ENCODE results near the gene SH2D3C.

SH2D3C gene

GRCh38 chr9:127693697-127694096, 84.8 kb downstream of the SH2D3C start:
- ChIA-PET POLR2A (no interaction called here), CTCF (interaction anchor here (0.6 kb wide), 1 partner anchor 115 kb away, joined by 3 read pairs; no protein-coding TSS in a partner anchor)
- TF ChIP-seq ZNF416 (tag by site-specific recombination; IDR thresholded peaks at IDR 0.05) (no peak), ZBTB21 (tag by site-specific recombination; IDR thresholded peaks at IDR 0.05) (no peak), PRDM1 (tag by site-specific recombination; IDR thresholded peaks at IDR 0.05) (no peak), ZNF645 (tag by site-specific recombination; IDR thresholded peaks at IDR 0.05) (no peak), ZBTB20 (tag by site-specific recombination; IDR thresholded peaks at IDR 0.05) (no peak), ZNF394 (tag by site-specific recombination; IDR thresholded peaks at IDR 0.05; ENCODE audit: borderline replicate concordance) (no peak), ZNF704 (tag by site-specific recombination; IDR thresholded peaks at IDR 0.05) (no peak), INSM2 (tag by site-specific recombination; IDR thresholded peaks at IDR 0.05) (no peak), ZNF654 (tag by site-specific recombination; IDR thresholded peaks at IDR 0.05; ENCODE audit: low read depth) (no peak), ZSCAN18 (tag by site-specific recombination; IDR thresholded peaks at IDR 0.05) (no peak), ZNF629 (tag by site-specific recombination; IDR thresholded peaks at IDR 0.05) (no peak), ZNF155 (tag by site-specific recombination; IDR thresholded peaks at IDR 0.05) (no peak), ELK4 (IDR thresholded peaks at IDR 0.05; ENCODE audit: borderline replicate concordance, low read depth, low read length) (no peak), OVOL3 (tag by site-specific recombination; IDR thresholded peaks at IDR 0.05) (no peak), ZNF776 (tag by site-specific recombination; IDR thresholded peaks at IDR 0.05; ENCODE audit: borderline replicate concordance) (no peak), ZNF555 (tag by site-specific recombination; conservative IDR thresholded peaks at IDR 0.05) (no peak), MZF1 (tag by site-specific recombination; IDR thresholded peaks at IDR 0.05; ENCODE audit: borderline replicate concordance) (no peak)

GRCh38 chr9:127693143-127693542, 85.3 kb downstream of the SH2D3C start:
- Histone ChIP-seq H3K9me3 (ENCODE audit: control insufficient read depth, insufficient read depth, low read depth, low read length) (no peaks in the 10 kb centered on the region), H3K4me1 (ENCODE audit: control insufficient read depth, insufficient read depth, low read length) (no peaks in the 10 kb centered on the region), H3K36me3 (ENCODE audit: control insufficient read depth in 2 of 2, insufficient read depth in 1 of 2, low read length in 2 of 2) (peaks cover 0 to 34% of the 10 kb centered on the region in 2 experiments; a peak in 1 of 3 replicates), H3K27ac (ENCODE audit: extremely low read depth, low read depth, low read length) (no peak overlapping the region), H3K4me3 (ENCODE audit: low read depth, low read length) (no peak overlapping the region)
- POLR2A ChIA-PET, result no interaction called here
- CTCF ChIA-PET, result interaction anchor here (0.5 kb wide), 1 partner anchor 299 kb away, joined by 4 read pairs; no protein-coding TSS in a partner anchor
- TF ChIP-seq SALL2 (tag by site-specific recombination; IDR thresholded peaks at IDR 0.05; ENCODE audit: borderline replicate concordance) (no peak), GLI2 (tag by site-specific recombination; IDR thresholded peaks at IDR 0.05; ENCODE audit: borderline replicate concordance, low read depth) (no peak), ZNF518A (tag by site-specific recombination; conservative IDR thresholded peaks at IDR 0.05; ENCODE audit: low read depth) (no peak), ZNF248 (tag by site-specific recombination; IDR thresholded peaks at IDR 0.05) (no peak), ZNF112 (tag by site-specific recombination; IDR thresholded peaks at IDR 0.05) (no peak), SP7 (tag by site-specific recombination; IDR thresholded peaks at IDR 0.05) (no peak)

More at GRCh38 chr9:127693697-127694096, 84.8 kb downstream of the SH2D3C start:
- Histone ChIP-seq H3K36me3 (ENCODE audit: control insufficient read depth in 2 of 2, insufficient read depth in 1 of 2, low read length in 2 of 2) (peaks cover 0 to 29% of the 10 kb centered on the region in 2 experiments; a peak in 1 of 3 replicates), H3K4me3 (ENCODE audit: low read depth, low read length) (no peak overlapping the region), H3K9me3 (ENCODE audit: control insufficient read depth, insufficient read depth, low read depth, low read length) (no peaks in the 10 kb centered on the region), H3K27ac (ENCODE audit: extremely low read depth, low read depth, low read length) (no peak overlapping the region), H3K4me1 (ENCODE audit: control insufficient read depth, insufficient read depth, low read length) (no peaks in the 10 kb centered on the region)

Measured in HEK293 (cell line).